Lung (tissue), 12 donors: ENCODE measurements around the gene TTC28. TPM values are rescaled to one million over a fixed set of nuclear protein-coding genes. Genes with fewer than 3 reads are reported as not detected.

Experiments used
- ATAC-seq: fragments of 200-7000 bp; cut with Tn5 transposase; one replicate; pipeline ENCODE4 v1.9.1; 2020; ENCODE audit warnings: moderate number of reproducible peaks; ENCODE audit not compliant: insufficient read depth, low FRiP score
- DNase-seq, 3 donors: peaks; one replicate each; pipeline ENCODE4 v3.0.0-alpha.2; 2013 to 2017
- H3K27ac ChIP-seq, 2 donors: one replicate each; pipeline ENCODE4 v1.5.1; 2013; ENCODE audit warnings: mild to moderate bottlenecking in 2 of 2, moderate library complexity in 2 of 2, control low read depth in 1 of 2, inconsistent platforms in 1 of 2, low read depth in 1 of 2, low read length in 1 of 2
- H3K27me3 ChIP-seq, 3 donors: one replicate each; pipeline ENCODE4 v1.5.1; 2013; ENCODE audit warnings: low read length in 2 of 3; ENCODE audit not compliant: control insufficient read depth in 3 of 3, insufficient read depth in 3 of 3
- H3K36me3 ChIP-seq, 4 donors: one replicate each; pipeline ENCODE4 v1.5.1; 2013; ENCODE audit warnings: low read length in 4 of 4, mild to moderate bottlenecking in 1 of 4, moderate library complexity in 1 of 4; ENCODE audit not compliant: control insufficient read depth in 4 of 4, insufficient read depth in 4 of 4
- H3K4me1 ChIP-seq, 5 donors: one replicate each; pipeline ENCODE4 v1.5.1; 2013; ENCODE audit warnings: low read length in 5 of 5, mild to moderate bottlenecking in 2 of 5, moderate library complexity in 1 of 5; ENCODE audit not compliant: control insufficient read depth in 5 of 5, insufficient read depth in 5 of 5
- H3K4me3 ChIP-seq: one replicate; pipeline ENCODE4 v1.5.1; 2013; ENCODE audit warnings: mild to moderate bottlenecking, control low read depth, moderate library complexity
- H3K9ac ChIP-seq, 2 donors: one replicate each; pipeline ENCODE4 v1.5.1; 2013; ENCODE audit warnings: low read length in 2 of 2, control low read depth in 1 of 2; ENCODE audit not compliant: insufficient read depth in 1 of 2
- H3K9me3 ChIP-seq, 4 donors: one replicate each; pipeline ENCODE4 v1.5.1; 2013; ENCODE audit warnings: low read length in 3 of 4, mild to moderate bottlenecking in 1 of 4, moderate library complexity in 1 of 4; ENCODE audit not compliant: control insufficient read depth in 4 of 4, insufficient read depth in 3 of 4
- CTCF ChIP-seq: IDR thresholded peaks from 2 replicates; pipeline ENCODE4 v1.5.1; 2012; ENCODE audit warnings: mild to moderate bottlenecking; ENCODE audit errors: control extremely low read depth, extremely low read depth
- WGBS, 2 donors: extraction: QIAGEN DNeasy Blood & Tissue Kit; methylation state at CpG; one replicate each; pipeline ENCODE4 v1.1.7; 2013; 5-methylcytosine and 5-hydroxymethylcytosine counted together
- polyA plus RNA-seq, 2 donors: library from polyadenylated mRNA; stranded (reverse); fragments of 200-250 nt; gene quantifications; one replicate each; pipeline ENCODE4 v1.2.1, GENCODE V29; 2013
- total RNA-seq, 2 donors: library from RNA; depleted of rRNA in 1 of 2; stranded (reverse); fragments of >200 nt in 1 of 2; gene quantifications; one replicate each; pipeline ENCODE4 v1.2.1, GENCODE V29; 2014 to 2021
- donor health status: control.
- donor health status: control.
- donor health status: Bipolar disorder and iron deficiency.
- donor health status: healthy.
- donor health status: DM: yes; HTN: yes; CAD: no.

The TTC28 gene
- total and polyA plus RNA-seq, 4 donors = 4.7 to 72.2 (median 24.8) TPM

- peaks cover 0 to 32% (median 9%) of the 10 kb centered on the region in 5 donors for H3K4me1 ChIP-seq
- ATAC-seq = no peak
- no peak overlapping the region for H3K9ac ChIP-seq
These were observed 568.0 kb downstream of the TTC28 start for GRCh38 chr22:28111501-28112189.

GRCh38 chr22:28108851-28109250 lies 570.8 kb downstream of the TTC28 start:
- H3K9ac ChIP-seq = no peak overlapping the region
- H3K9me3 ChIP-seq = no peaks in the 10 kb centered on the region
- ATAC-seq (no peak), DNase-seq (no peak)
- TF ChIP-seq CTCF = no peak
- H3K27me3 ChIP-seq = no peaks in the 10 kb centered on the region
- peaks cover 0 to 32% (median 20%) of the 10 kb centered on the region in 4 donors for H3K36me3 ChIP-seq
- H3K4me1 ChIP-seq = peaks cover 0 to 29% (median 9%) of the 10 kb centered on the region in 5 donors
- no peak overlapping the region for H3K4me3 ChIP-seq
- no peak overlapping the region for H3K27ac ChIP-seq
- 82 to 83% methylated on average over 4 of the region's 4 CpGs for WGBS, 2 donors

More at GRCh38 chr22:28111501-28112189, 568.0 kb downstream of the TTC28 start:
- Histone ChIP-seq H3K36me3 (peaks cover 0 to 17% (median 12%) of the 10 kb centered on the region in 4 donors), H3K4me3 (no peak overlapping the region), H3K27me3 (no peaks in the 10 kb centered on the region), H3K9me3 (no peaks in the 10 kb centered on the region), H3K27ac (peak overlapping the region in 1 of 2 donors; percentile 52)
- DNase-seq = peak; percentile 32 to 81 (median 80)
- no peak for TF ChIP-seq CTCF
- WGBS, 2 donors = 76 to 82% methylated on average over 3 of the region's 3 CpGs

GRCh38 chr22:28106617-28107016 lies 573.0 kb downstream of the TTC28 start:
- WGBS, 2 donors = 96 to 98% methylated on average over 4 of the region's 4 CpGs

More at GRCh38 chr22:28106617-28107016, 573.0 kb downstream of the TTC28 start:
- ATAC-seq = no peak
- no peak for DNase-seq
- no peak for TF ChIP-seq CTCF
- Histone ChIP-seq H3K4me1 (peaks cover 1 to 16% (median 6%) of the 10 kb centered on the region in 5 donors), H3K27ac (no peak overlapping the region), H3K9ac (no peak overlapping the region), H3K9me3 (no peaks in the 10 kb centered on the region), H3K27me3 (no peaks in the 10 kb centered on the region), H3K36me3 (peaks cover 0 to 32% (median 20%) of the 10 kb centered on the region in 4 donors), H3K4me3 (no peak overlapping the region)
